ACHN (cell line): ENCODE data around the gene ZNF556.
"Not testable (repeated sequence)": the region's sequence is repeated elsewhere in the genome, so short reads cannot be mapped to it uniquely, and the experiment has no call there.

Source experiments
- DNase-seq: peaks from one replicate; pipeline ENCODE4 v3.0.0-alpha.2; 2015
- in situ Hi-C: cut with HindIII; loops from 2 replicates; pipeline ENCODE4 v1.10.0; 2017; ENCODE audit warnings: low sequenced_read_pairs, low pct_ligation_motif_present, low pct_unique_long_range_greater_than_20kb

ZNF556 gene

GRCh38 chr19:2850256-2850925 lies 16.7 kb upstream of the ZNF556 start:
- in situ Hi-C loops: no loop called here

GRCh38 chr19:2852598-2852997 lies 14.5 kb upstream of the ZNF556 start:
- in situ Hi-C loops: no loop called here

More at GRCh38 chr19:2850256-2850925, 16.7 kb upstream of the ZNF556 start:
- no peak for DNase-seq

GRCh38 chr19:2853015-2853606 lies 14.0 kb upstream of the ZNF556 start:
- DNase-seq: no peak
- in situ Hi-C loops: no loop called here

More at GRCh38 chr19:2852598-2852997, 14.5 kb upstream of the ZNF556 start:
- DNase-seq: no peak

GRCh38 chr19:2854849-2855248 lies 12.3 kb upstream of the ZNF556 start:
- in situ Hi-C loops: no loop called here
- DNase-seq: no peak

GRCh38 chr19:2856457-2857050 lies 10.6 kb upstream of the ZNF556 start:
- DNase-seq: no peak
- in situ Hi-C loops: no loop called here

- in situ Hi-C loops: no loop called here
- no peak for DNase-seq
Measured at GRCh38 chr19:2858864-2859263, 8.3 kb upstream of the ZNF556 start.

GRCh38 chr19:2863816-2864215 lies 3.3 kb upstream of the ZNF556 start:
- in situ Hi-C loops: no loop called here
- no peak for DNase-seq

GRCh38 chr19:2865334-2866100 lies 1.6 kb upstream of the ZNF556 start:
- in situ Hi-C loops: no loop called here
- no peak for DNase-seq

GRCh38 chr19:2866495-2867024 lies 575 bp upstream of the ZNF556 start:
- in situ Hi-C loops: no loop called here
- no peak for DNase-seq

GRCh38 chr19:2869618-2870017 lies 2.5 kb downstream of the ZNF556 start:
- in situ Hi-C loops: no loop called here
- no peak for DNase-seq

- DNase-seq, in situ Hi-C loops: not testable (repeated sequence)
Measured at GRCh38 chr19:2872175-2872574, 5.0 kb downstream of the ZNF556 start.

GRCh38 chr19:2877398-2878331 lies 10.5 kb downstream of the ZNF556 start:
- DNase-seq: no peak
- in situ Hi-C loops: no loop called here

- in situ Hi-C loops: no loop called here
- DNase-seq: no peak
Measured at GRCh38 chr19:2883686-2884439, 16.7 kb downstream of the ZNF556 start.

- DNase-seq: no peak
- in situ Hi-C loops: no loop called here
Measured at GRCh38 chr19:2885736-2886135, 18.6 kb downstream of the ZNF556 start.

- in situ Hi-C loops: no loop called here
- peak; percentile 52 for DNase-seq
Measured at GRCh38 chr19:2887391-2887914, 20.3 kb downstream of the ZNF556 start.

- no peak for DNase-seq
- in situ Hi-C loops: no loop called here
Measured at GRCh38 chr19:2888731-2889224, 21.6 kb downstream of the ZNF556 start.

- in situ Hi-C loops, DNase-seq: not testable (repeated sequence)
Measured at GRCh38 chr19:2890531-2890930, 23.4 kb downstream of the ZNF556 start.
